HCEC 1CT (cell line): ENCODE results near the gene CHD6.

Experiments used
- DNase-seq: peaks from one replicate; pipeline ENCODE4 v3.0.0-alpha.2; 2017

Gene CHD6

DNA sequence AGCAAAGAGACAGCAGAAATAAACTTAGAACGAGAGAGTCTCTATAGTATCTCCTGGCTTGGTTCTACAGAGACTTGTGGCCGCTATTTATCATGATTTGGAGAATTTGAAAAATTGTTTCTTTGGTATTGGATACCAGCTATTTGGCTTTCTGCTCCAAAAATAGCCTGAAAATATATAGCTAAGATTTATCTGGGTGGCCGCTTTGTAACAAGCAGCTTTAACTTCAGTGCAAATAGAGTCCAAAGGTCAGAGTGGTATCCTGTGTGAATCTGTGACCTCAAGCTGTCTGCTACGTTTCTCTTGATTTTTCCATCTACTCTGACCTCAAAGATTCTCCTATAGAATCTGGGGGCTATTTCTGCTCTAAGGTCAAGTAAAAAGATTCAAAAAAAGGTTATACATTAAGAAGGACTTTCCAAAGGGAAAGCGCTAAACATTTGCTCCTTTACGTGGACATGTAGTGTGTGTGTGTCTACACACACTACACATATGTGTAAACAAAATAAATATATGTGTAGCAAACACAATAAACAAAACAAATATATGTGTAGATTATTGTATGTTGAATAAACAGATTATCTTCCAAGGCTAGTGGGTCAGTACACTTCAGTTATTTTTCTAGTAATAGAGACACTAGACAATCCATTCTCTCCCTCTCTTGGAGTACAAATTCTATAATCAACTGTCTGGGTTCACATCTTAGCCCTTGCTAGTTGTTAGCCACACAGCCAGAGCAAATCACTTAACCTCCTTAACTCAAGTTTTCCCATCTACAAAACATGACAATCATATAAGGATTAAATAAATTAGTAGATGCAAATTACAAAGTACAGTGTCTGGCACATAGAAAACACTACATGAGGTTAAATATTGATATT lies 40.8 kb downstream of the CHD6 start:
- no peak for DNase-seq

- DNase-seq = no peak
Observed at GRCh38 chr20:41575412-41575811, 42.8 kb downstream of the CHD6 start.

DNA sequence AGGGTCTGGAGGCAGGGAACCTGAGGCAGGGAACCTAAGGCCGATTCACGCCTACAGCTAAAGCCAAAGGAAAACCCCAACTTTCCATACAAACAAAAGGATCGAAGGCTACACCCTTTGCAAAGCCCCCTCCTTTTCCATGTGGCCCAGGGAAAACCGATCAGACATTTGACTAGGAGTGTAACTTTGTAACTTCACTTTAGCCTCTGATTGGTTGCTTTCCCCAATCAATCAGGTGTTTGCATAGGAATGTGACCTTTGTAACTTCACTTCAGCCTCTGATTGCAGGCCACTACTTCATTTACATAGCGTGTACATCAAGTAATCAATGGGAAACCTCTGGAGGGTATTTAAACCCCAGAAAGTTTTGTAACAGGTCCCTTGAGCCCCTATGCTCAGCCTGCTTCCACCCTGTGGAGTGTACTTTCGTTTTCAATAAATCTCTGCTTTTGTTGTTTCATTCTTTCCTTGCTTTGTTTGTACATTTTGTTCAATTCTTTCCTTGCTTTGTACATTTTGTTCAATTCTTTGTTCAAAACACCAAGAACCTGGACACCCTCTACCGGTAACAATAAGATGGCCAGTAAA lies 43.3 kb downstream of the CHD6 start:
- DNase-seq = no peak

- DNase-seq = no peak
Observed at GRCh38 chr20:41573955-41574354, 44.2 kb downstream of the CHD6 start.

DNA sequence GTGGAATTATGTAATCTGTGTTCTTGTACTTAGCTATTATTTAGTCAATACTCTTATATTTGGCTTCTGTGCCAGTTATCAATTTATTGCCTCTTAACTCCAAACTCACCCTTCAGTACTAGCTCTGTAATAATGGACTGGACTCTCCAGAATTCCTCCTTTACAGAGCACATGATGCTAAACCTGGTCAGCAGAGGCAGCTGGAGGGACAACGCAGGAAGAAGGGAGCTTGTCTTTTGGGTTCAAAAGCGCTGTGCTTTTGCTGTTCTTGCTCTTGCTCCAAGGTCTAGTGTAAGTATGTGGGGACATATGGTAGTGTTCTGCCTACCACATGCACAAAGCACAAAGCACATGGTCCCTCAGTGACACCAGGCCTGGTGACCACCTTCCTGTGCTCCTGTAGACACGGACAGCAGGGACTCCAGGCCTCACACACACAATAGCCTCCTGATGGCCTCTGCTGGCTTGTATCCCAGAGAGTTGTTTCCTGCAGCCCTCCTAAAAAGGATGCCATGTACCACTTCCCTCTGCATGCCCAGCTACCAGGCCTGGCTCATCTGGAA lies 46.1 kb downstream of the CHD6 start:
- no peak for DNase-seq

GRCh38 chr20:41571006-41571405 lies 47.2 kb downstream of the CHD6 start:
- DNase-seq = no peak

- no peak for DNase-seq
Observed at GRCh38 chr20:41570557-41570956, 47.6 kb downstream of the CHD6 start.

GRCh38 chr20:41567615-41568014 lies 50.6 kb downstream of the CHD6 start:
- no peak for DNase-seq

GRCh38 chr20:41566896-41567527 lies 51.2 kb downstream of the CHD6 start:
- no peak for DNase-seq

DNA sequence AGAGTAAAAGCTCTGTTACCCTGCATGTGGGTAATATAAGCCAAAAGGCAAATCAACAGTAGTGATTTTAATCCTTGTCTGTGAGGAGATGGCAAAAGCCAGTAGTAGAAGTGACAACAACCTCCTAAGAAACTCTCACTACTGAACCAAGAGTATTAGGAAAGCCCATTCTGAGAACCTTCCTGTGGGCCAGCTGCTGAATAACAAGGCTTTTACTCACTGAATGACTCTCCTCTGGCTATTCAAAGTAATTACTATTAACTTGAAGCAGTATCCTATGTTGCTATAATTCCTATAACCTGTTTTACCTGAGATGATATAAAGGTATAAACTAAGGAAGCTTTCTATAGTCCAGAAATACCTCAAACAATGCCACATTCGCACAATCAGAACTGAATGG lies 55.1 kb downstream of the CHD6 start:
- peak; percentile 13 for DNase-seq

DNA sequence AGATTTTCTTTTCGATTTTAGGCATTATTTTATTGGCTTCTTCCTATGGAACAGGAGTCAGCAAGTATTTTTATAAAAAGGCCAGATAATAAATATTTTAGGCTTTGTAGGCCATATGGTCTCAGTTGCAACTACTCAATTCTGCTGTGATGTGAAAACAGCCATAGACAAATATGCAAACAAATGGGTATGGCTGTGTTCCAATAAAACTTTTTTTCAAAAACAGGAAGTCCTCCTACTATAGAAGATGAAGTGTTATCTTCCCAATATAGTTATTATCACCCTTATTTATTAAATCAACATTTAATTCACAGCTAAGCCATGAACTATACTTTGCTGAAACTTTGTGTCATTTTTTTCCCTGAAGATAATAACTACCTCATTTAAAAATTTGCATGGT lies 57.2 kb downstream of the CHD6 start:
- DNase-seq = peak; percentile 7

- no peak for DNase-seq
Observed at GRCh38 chr20:41559658-41560057, 58.5 kb downstream of the CHD6 start.

- DNase-seq = no peak
Observed at GRCh38 chr20:41553142-41553879, 64.9 kb downstream of the CHD6 start.

- no peak for DNase-seq
Observed at GRCh38 chr20:41552295-41553068, 65.7 kb downstream of the CHD6 start.

DNA sequence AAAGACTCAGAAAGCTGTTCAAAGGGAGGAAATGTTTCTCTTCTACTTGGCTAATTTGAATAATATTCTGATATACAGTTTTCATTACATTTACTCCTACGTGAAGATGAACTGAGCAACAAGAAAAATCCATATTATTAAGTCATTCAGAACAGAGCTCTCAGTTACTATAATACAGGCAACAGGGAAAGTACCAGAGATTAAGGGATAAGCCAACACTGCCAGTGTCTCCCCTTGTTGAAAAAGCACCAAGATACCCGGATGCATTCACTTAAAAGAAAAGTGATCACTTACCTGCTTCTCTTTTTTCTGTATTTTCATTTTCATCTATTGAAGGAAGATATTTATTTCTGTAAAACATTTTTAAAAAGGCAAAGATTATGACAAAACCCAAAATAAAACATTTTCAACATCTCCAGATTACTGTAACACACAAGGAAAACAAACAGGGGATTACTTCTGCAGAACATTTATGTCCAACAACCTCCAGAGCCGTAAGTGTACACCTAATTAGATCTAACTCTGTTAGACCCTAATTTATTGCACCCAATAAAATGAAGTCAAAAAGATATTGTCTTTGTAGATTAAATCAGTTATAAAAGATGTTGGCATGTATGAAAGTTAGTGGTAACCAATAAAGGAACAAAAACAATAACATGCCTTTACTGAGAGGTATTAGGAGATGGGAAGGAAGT lies 67.0 kb downstream of the CHD6 start:
- DNase-seq = no peak

DNA sequence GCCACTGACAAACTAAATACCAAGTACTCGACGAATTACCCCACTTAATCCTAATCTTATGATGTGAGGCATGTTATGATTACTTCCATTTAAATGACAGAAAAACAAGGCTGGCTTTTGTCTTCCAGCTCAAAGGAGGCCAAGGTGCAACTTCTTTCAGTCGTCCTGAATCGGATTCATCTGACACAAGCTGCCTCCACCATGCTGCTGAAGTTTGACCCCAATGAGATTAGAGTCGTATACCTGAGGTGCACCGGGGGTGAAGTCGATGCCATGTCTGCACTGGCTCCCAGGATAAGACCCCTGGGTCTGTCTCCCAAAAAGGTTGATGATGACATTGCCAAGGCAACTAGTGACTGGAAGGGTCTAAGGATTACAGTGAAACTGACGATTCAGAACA lies 71.0 kb downstream of the CHD6 start:
- no peak for DNase-seq

- DNase-seq = no peak
Observed at GRCh38 chr20:41546535-41546934, 71.6 kb downstream of the CHD6 start.

DNA sequence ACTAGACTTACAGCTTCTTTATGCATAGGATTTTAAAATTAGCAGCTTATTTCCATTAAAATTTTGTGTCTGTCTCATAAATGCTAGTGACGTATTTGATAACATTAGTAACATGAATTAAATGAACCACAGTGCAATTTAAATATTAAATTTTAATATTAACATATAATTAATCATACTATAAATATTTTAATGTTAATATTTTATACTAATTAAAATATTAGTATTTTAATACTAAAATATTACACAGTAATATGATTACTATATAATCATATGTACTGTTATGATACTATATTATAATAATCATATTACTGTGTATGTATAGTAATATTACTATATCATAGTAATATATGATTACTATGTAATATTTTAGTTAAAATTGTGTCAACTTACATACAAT lies 73.7 kb downstream of the CHD6 start:
- DNase-seq = no peak

DNA sequence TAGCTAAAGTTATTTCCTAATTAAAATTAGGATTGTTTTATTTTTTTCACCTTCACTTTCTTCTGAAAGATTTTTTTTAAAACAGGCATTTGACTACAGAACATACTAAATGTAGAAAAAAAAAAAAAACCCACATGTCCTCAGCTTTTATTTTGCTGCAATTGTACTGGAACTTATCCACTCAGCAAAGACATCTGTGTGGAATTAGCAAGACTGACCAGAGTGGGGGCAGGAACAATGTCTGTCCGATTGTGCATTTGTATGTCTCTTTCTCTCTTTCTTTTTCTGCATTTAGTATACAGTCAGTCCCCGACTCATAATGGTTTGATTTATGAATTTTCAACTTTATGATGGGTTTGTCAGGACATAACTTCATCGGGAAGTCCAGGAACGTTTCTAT lies 77.3 kb downstream of the CHD6 start:
- DNase-seq = no peak

GRCh38 chr20:41540459-41540858 lies 77.7 kb downstream of the CHD6 start:
- DNase-seq = no peak

- DNase-seq = no peak
Observed at GRCh38 chr20:41538810-41539596, 79.2 kb downstream of the CHD6 start.
